NB4 (cell line): Measurements from ENCODE around the gene ATOH8.

Experiments
- POLR2A ChIP-seq: IDR thresholded peaks from 2 replicates; pipeline ENCODE4 v1.6.1; 2011; ENCODE audit warnings: mild to moderate bottlenecking; ENCODE audit not compliant: insufficient read length; ENCODE audit errors: extremely low read depth
- TF ChIP-seq, protein P1 (sequence below): IDR thresholded peaks from one replicate; pipeline ENCODE4 v1.5.1; 2012; ENCODE audit warnings: low read depth, low read length

- TF ChIP-seq, protein P1, sequence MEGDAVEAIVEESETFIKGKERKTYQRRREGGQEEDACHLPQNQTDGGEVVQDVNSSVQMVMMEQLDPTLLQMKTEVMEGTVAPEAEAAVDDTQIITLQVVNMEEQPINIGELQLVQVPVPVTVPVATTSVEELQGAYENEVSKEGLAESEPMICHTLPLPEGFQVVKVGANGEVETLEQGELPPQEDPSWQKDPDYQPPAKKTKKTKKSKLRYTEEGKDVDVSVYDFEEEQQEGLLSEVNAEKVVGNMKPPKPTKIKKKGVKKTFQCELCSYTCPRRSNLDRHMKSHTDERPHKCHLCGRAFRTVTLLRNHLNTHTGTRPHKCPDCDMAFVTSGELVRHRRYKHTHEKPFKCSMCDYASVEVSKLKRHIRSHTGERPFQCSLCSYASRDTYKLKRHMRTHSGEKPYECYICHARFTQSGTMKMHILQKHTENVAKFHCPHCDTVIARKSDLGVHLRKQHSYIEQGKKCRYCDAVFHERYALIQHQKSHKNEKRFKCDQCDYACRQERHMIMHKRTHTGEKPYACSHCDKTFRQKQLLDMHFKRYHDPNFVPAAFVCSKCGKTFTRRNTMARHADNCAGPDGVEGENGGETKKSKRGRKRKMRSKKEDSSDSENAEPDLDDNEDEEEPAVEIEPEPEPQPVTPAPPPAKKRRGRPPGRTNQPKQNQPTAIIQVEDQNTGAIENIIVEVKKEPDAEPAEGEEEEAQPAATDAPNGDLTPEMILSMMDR: no peak
- no peak for TF ChIP-seq POLR2A
These were observed 22.9 kb downstream of the ATOH8 start for GRCh38 chr2:85776672-85777071.
